Stimulated activated CD4-positive, alpha-beta T cell treated with anti-CD3 and anti-CD28 coated beads, Interleukin-12 subunit alpha, Interleukin-12 subunit beta, amount 100 ng/mL, for 24 hours (primary cell): Measurements from ENCODE around the gene HSD11B1L.
"Not testable (repeated sequence)": the region's sequence is repeated elsewhere in the genome, so short reads cannot be mapped to it uniquely, and the experiment has no call there.

Source experiments
- DNase-seq, 2 experiments: peaks; one replicate each; pipeline ENCODE4 v3.0.0-alpha.2; 2020; ENCODE audit warnings: low read depth in 2 of 2

HSD11B1L gene

DNA sequence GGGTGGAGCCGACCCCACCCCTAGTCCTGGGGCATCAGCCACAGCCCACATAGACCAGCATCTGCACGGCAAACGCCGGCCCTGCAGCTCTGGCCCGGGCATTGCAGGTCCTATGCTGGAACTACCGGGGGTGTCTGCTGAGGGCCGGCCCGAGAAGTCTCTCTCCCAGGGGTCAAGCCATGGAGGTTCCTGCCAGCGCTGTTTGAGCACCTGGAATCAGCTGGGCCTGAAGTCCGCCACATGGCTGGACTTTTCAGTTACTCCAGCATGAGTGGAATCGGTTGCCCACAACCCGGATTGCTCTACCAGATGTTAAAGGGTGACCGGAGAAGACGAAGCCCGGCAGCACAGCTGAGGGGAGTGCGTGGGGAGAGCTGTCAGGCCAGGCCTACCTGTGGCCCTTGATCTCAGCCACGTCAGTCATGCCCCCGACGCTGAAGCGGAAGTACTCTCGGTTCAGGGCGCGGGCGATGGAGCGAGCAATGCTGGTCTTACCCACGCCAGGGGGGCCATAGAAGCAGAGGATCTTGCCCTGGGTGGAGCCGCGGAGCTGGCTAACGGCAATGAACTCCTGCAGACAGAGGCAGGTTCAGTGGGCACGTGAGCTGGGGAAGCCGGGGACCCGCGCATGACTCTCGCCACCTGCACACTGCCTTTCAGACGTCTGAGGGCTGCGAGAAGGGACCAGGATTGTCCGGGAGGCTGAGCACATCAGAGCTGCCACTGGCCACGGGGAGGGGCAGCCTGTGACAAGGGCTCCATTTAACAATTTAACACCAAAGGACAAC lies 18.0 kb downstream of the HSD11B1L start:
- no peak for DNase-seq

GRCh38 chr19:5700455-5701092 lies 19.7 kb downstream of the HSD11B1L start:
- DNase-seq, result no peak

DNA sequence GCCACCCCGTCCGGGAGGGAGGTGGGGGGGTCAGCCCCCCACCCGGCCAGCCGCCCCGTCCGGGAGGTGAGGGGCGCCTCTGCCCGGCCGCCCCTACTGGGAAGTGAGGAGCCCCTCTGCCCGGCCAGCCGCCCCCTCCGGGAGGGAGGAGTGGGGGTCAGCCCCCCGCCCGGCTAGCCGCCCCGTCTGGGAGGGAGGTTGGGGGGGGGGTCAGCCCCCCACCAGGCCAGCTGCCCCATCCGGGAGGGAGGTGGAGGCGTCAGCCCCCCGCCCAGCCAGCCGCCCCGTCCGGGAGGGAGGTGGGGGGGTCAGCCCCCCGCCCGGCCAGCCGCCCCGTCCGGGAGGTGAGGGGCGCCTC lies 21.2 kb downstream of the HSD11B1L start:
- DNase-seq, result not testable (repeated sequence)

GRCh38 chr19:5703819-5704818 lies 23.3 kb downstream of the HSD11B1L start:
- DNase-seq, result no peak

DNA sequence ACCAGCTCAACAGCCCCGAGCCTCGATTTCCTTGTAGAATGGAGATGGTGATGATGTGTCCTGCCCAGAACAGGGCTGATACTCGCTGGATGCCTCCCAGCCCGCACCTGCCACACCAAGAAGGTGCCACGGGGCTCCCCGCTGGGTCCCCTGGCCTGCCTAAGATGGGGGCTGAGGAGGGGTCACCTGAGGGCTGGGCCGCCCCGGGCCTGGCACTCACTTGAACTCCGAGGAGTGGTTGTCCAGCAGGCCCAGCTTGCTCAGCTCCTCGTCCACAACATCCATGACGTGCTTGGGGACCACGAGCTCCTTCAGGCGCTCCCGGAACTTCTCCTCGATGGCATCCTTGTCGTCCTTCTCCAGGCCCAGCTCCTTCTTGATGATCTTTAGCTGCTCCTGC lies 24.7 kb downstream of the HSD11B1L start:
- no peak for DNase-seq

- DNase-seq, result no peak
Observed at GRCh38 chr19:5706876-5707573, 26.2 kb downstream of the HSD11B1L start.

DNA sequence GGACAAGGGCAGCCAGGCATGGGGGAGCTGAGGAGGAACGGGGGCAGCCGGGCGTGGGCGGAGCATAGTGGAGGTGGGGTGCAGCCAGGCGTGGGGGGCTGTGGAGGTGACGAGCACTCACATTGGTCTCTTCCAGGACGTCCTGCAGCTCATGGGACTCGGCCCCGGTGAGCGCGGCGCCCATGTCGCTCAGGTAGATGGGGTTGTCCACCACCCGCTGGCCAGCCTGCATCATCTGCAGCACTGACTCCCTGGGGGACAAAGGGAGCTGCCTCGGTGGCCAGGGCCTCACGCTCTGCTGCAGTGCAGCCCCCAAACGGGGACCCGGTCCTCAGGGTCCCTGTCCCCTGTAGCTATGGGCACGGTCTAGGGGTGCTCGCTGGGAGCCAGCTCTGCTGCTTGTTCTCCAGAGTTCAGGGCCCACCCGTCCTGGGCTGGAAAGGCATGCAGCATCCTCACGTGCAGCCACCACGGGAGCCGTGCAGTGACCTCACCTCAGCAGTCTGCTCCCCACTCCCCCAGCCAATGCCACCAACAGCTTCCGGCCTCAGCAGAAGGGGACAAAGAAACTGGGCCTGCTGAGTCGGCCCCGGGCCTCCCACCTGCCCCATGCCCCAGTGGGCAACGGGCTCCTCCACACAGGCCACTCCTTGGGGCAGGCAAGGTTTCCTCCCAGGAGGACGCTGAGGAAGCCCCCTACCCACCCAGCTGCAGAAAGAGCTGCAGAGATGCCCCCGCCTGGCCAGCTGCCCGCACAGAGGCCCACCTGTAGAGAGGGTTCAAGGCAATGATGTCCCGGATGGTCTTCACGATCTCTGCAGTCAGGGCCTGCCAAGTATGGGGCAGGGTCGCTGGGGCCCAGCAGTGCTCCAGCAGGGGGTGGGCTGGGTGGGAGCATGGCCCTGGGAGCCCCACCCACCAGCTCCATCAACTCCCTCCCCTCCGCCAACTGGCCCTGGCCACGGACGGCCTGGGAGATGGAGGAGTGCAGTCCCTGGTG lies 27.0 kb downstream of the HSD11B1L start:
- no peak for DNase-seq

GRCh38 chr19:5711025-5711424 lies 30.2 kb downstream of the HSD11B1L start:
- no peak for DNase-seq

GRCh38 chr19:5711713-5712161 lies 30.9 kb downstream of the HSD11B1L start:
- no peak for DNase-seq

DNA sequence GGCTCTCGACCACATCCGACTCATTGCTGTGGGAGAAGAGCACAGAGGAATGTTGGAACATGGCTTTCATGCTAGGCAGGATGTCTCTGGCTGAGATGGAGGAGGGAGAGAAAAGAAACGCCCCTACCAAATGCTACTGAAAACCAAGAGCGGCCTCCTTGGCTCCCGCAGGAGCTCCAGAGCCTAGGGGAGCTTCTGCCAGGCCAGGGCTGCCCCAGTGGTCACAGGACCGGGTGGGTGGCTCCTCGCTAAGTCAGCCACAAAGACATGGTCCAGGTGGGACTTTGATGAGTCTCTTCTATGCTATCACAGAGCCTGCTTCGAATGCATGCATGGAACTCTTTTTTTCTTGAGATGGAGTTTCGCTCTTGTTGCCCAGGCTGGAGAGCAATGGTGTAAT lies 32.4 kb downstream of the HSD11B1L start:
- DNase-seq, result no peak

DNA sequence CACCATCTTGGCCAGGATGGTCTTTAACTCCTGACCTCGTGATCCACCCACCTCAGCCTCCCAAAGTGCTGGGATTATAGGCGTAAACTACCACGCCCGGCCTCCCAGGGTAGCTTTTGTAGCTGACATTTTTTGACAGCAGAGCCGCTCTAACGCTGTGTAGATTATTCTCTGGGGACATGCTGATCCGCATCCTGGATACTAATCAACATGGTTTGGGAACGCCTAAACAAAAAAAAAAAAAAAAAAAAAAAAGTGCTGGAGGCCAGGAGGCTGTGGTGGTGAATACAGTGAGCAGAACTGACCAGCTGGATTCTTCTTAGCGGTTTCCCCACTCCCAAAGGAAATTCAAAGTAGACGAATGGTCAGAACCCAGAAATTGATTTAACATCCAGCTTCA lies 34.0 kb downstream of the HSD11B1L start:
- no peak for DNase-seq

- no peak for DNase-seq
Observed at GRCh38 chr19:5717215-5717935, 36.5 kb downstream of the HSD11B1L start.

DNA sequence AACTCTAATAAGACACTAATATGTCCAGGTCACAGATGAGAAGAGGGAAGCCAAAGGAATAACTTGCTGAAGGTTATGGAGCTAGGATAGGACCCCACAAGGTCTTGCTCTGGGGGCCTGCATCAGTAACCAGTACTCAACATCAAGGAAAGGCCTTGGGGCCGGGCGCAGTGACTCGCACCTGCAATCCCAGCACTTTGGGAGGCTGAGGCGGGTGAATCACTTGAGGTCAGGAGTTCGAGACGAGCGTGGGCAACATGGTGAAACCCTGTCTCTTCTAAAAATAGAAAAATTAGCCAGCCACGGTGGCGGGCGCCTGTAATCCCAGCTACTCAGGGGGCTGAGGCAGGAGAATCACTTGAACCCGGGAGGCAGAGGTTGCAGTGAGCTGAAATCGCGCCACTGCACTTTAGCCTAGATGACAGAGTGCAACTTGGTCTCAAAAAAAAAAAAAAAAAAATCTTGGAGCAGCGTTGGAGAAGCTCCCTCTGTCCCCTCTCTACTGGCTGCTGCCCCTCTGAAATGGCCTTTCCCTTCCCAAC lies 37.3 kb downstream of the HSD11B1L start:
- DNase-seq, result no peak

GRCh38 chr19:5718579-5719273 lies 37.9 kb downstream of the HSD11B1L start:
- peak in 1 of 2 experiments; percentile 60 for DNase-seq

GRCh38 chr19:5719274-5719960 lies 38.6 kb downstream of the HSD11B1L start:
- DNase-seq, result no peak

DNA sequence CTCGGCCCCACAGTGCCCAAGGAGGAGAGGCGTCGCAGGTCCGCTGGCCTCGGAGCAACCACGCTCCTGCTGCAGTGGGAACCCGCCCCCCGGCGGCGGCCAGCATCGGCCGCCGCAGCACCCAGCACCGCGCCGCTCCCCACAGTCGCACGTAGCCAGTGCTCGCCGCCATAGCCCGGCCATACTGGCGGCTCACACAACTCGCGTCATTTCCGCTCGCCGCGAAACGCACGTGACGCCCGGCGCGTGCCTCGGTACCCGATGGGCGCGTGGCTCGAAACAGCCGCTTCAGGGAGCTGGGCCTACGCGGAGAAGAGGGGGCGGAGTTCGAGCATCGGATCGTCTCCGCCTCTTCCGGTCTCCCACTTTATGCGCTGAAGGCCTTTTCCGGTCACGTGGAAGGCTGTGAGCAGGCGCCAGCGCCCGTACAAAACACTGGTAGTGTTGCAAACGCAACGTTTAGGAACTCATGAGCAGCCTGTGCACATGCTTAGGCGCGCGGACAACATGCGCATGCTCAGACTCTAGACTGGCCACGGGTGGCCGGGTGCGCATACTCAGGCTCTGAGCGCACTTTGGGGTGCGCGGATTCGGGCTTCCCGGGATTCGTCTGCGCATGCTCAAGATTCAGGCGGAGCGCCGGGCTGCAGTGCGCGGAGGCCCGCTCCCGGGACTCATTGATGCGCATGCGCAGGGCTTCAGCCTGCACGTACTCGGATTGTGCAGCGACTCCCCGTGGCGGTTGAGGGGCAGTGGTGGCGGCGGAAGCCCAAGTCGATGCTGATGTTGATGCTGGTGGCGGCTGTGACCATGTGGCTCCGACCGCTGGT lies 39.3 kb downstream of the HSD11B1L start, which contains the start of the genes CATSPERD and LONP1:
TSS of gene CATSPERD (plus strand) at position 677 of the 830 bp plus-strand sequence. CDS start at position 778, 101 bp downstream.
TSS of gene LONP1 (minus strand) at position 186 of the 830 bp plus-strand sequence. CDS start at position 172, 14 bp downstream.
- peak; percentile 95 for DNase-seq
